Astrocyte (in vitro differentiated cells and primary cell): Measurements from ENCODE around the gene VGLL4. TPM values are rescaled to one million over a fixed set of nuclear protein-coding genes. Genes with fewer than 3 reads are reported as not detected.
A peak's percentile ranks its signal among the peaks of the same experiment; 100 is the strongest.

Experiments used
- DNase-seq: peaks from one replicate; pipeline ENCODE4 v3.0.0-alpha.2; 2010; ENCODE audit warnings: low read depth
- FAIRE-seq: peaks from 2 replicates; lab custom pipeline; 2011; peaks lifted over from hg19 to GRCh38; lab: Jason Lieb, UNC
- H2AFZ ChIP-seq: 2 replicates; pipeline ENCODE4 v1.6.0; 2012; ENCODE audit warnings: low read depth, low read length, inconsistent platforms
- H3K27ac ChIP-seq: 2 replicates; pipeline ENCODE4 v1.5.1; 2011; ENCODE audit warnings: low read depth, low read length, inconsistent platforms
- H3K27me3 ChIP-seq: 2 replicates; pipeline ENCODE4 v1.6.0; 2011; ENCODE audit warnings: low read length, inconsistent platforms; ENCODE audit not compliant: insufficient read depth
- H3K36me3 ChIP-seq: 2 replicates; pipeline ENCODE4 v1.5.1; 2011; ENCODE audit warnings: low read length, inconsistent platforms; ENCODE audit not compliant: insufficient read depth
- H3K4me1 ChIP-seq: 2 replicates; pipeline ENCODE4 v1.5.1; 2011; ENCODE audit warnings: low read length, inconsistent platforms; ENCODE audit not compliant: insufficient read depth
- H3K4me2 ChIP-seq: 2 replicates; pipeline ENCODE4 v1.6.0; 2012; ENCODE audit warnings: low read length, inconsistent platforms
- H3K4me3 ChIP-seq: 2 replicates; pipeline ENCODE4 v1.5.1; 2011; ENCODE audit warnings: low read depth, mild to moderate bottlenecking, low read length, inconsistent platforms; ENCODE audit not compliant: insufficient read depth
- H3K79me2 ChIP-seq: 2 replicates; pipeline ENCODE4 v1.6.0; 2012; ENCODE audit warnings: mild to moderate bottlenecking, low read length, inconsistent platforms; ENCODE audit not compliant: insufficient read depth
- H3K9ac ChIP-seq: 2 replicates; pipeline ENCODE4 v1.6.0; 2012; ENCODE audit warnings: mild to moderate bottlenecking, low read length, inconsistent platforms
- H3K9me3 ChIP-seq: 2 replicates; pipeline ENCODE4 v1.5.1; 2012; ENCODE audit warnings: low read depth, mild to moderate bottlenecking, low read length, inconsistent platforms; ENCODE audit not compliant: insufficient read depth
- H4K20me1 ChIP-seq: 2 replicates; pipeline ENCODE4 v1.6.0; 2012; ENCODE audit warnings: low read length, inconsistent platforms; ENCODE audit not compliant: insufficient read depth
- H3K27ac Mint-ChIP-seq: one replicate; pipeline ENCODE4 v1.8.0; 2021; ENCODE audit warnings: mild to moderate bottlenecking, mixed read lengths; ENCODE audit not compliant: unreplicated experiment
- H3K27me3 Mint-ChIP-seq: one replicate; pipeline ENCODE4 v1.8.0; 2021; ENCODE audit warnings: low read depth, mixed read lengths; ENCODE audit not compliant: unreplicated experiment
- H3K36me3 Mint-ChIP-seq: one replicate; pipeline ENCODE4 v1.8.0; 2021; ENCODE audit warnings: low read depth, mixed read lengths; ENCODE audit not compliant: unreplicated experiment
- H3K4me1 Mint-ChIP-seq: one replicate; pipeline ENCODE4 v1.8.0; 2021; ENCODE audit warnings: low read depth, mixed read lengths; ENCODE audit not compliant: unreplicated experiment
- H3K4me3 Mint-ChIP-seq: one replicate; pipeline ENCODE4 v1.8.0; 2021; ENCODE audit warnings: mild to moderate bottlenecking, moderate library complexity, mixed read lengths; ENCODE audit not compliant: unreplicated experiment
- H3K9me3 Mint-ChIP-seq: one replicate; pipeline ENCODE4 v1.8.0; 2021; ENCODE audit warnings: mild to moderate bottlenecking, mixed read lengths; ENCODE audit not compliant: unreplicated experiment
- CTCF ChIP-seq: IDR thresholded peaks from 2 replicates; pipeline ENCODE4 v1.5.1; 2011; ENCODE audit warnings: low read depth, mild to moderate bottlenecking, inconsistent platforms, low read length, moderate library complexity; ENCODE audit not compliant: insufficient read depth
- EZH2 ChIP-seq: IDR thresholded peaks from 2 replicates; pipeline ENCODE4 v1.6.1; 2012; ENCODE audit warnings: mild to moderate bottlenecking, low read length, inconsistent platforms; ENCODE audit not compliant: insufficient read depth
- total RNA-seq: library from RNA; stranded (reverse); gene quantifications from 2 replicates; pipeline ENCODE4 v1.2.1, GENCODE V29; 2021

Gene VGLL4
- total RNA-seq, 1 donor from 2014 or later, result 70.3 TPM

- Mint-ChIP-seq H3K36me3 (peaks cover 17% of the 10 kb centered on the region), H3K27me3 (no peaks in the 10 kb centered on the region), H3K4me3 (no peak overlapping the region), H3K9me3 (no peaks in the 10 kb centered on the region), H3K27ac (no peak overlapping the region), H3K4me1 (peaks cover 50% of the 10 kb centered on the region)
- Histone ChIP-seq H3K4me3 (no peak overlapping the region), H3K4me1 (peaks cover 49% of the 10 kb centered on the region), H2AFZ (no peak overlapping the region), H3K27ac (peak overlapping the region; percentile 95), H3K4me2 (peak overlapping the region; percentile 67), H3K27me3 (no peaks in the 10 kb centered on the region), H3K79me2 (peaks cover 87% of the 10 kb centered on the region), H3K36me3 (peaks cover 19% of the 10 kb centered on the region), H4K20me1 (peaks cover 79% of the 10 kb centered on the region), H3K9ac (peak overlapping the region; percentile 77), H3K9me3 (no peaks in the 10 kb centered on the region)
- TF ChIP-seq EZH2, result no peak
- TF ChIP-seq CTCF, result no peak
- FAIRE-seq (no peak), DNase-seq (no peak)
Observed at GRCh38 chr3:11558918-11559815, 84.5 kb downstream of the VGLL4 start.

- Histone ChIP-seq H3K9ac (peak overlapping the region; percentile 77), H3K4me1 (peaks cover 54% of the 10 kb centered on the region), H3K9me3 (no peaks in the 10 kb centered on the region), H3K36me3 (peaks cover 18% of the 10 kb centered on the region), H3K27ac (peak overlapping the region; percentile 95), H3K4me3 (no peak overlapping the region), H4K20me1 (peaks cover 74% of the 10 kb centered on the region), H3K79me2 (peaks cover 83% of the 10 kb centered on the region), H3K27me3 (no peaks in the 10 kb centered on the region), H3K4me2 (peak overlapping the region; percentile 67), H2AFZ (no peak overlapping the region)
- H3K27me3 Mint-ChIP-seq, result no peaks in the 10 kb centered on the region
- H3K4me1 Mint-ChIP-seq, result peaks cover 49% of the 10 kb centered on the region
- H3K9me3 Mint-ChIP-seq, result no peaks in the 10 kb centered on the region
- DNase-seq, result peak; percentile 59
- H3K4me3 Mint-ChIP-seq, result no peak overlapping the region
- no peak for FAIRE-seq
- H3K27ac Mint-ChIP-seq, result no peak overlapping the region
- TF ChIP-seq CTCF, result no peak
- TF ChIP-seq EZH2, result no peak
- H3K36me3 Mint-ChIP-seq, result peaks cover 14% of the 10 kb centered on the region
Observed at GRCh38 chr3:11558411-11558903, 85.3 kb downstream of the VGLL4 start.

GRCh38 chr3:11558002-11558401 is 85.7 kb downstream of the VGLL4 start:
- FAIRE-seq (peak; percentile 56), DNase-seq (peak; percentile 91)

More at GRCh38 chr3:11558002-11558401, 85.7 kb downstream of the VGLL4 start:
- Mint-ChIP-seq H3K4me1 (peaks cover 47% of the 10 kb centered on the region), H3K27me3 (no peaks in the 10 kb centered on the region), H3K36me3 (peaks cover 11% of the 10 kb centered on the region), H3K4me3 (peak overlapping the region; percentile 52), H3K9me3 (no peaks in the 10 kb centered on the region), H3K27ac (peak overlapping the region; percentile 73)
- peak overlapping the region; percentile 77 for H3K9ac ChIP-seq
- peaks cover 16% of the 10 kb centered on the region for H3K36me3 ChIP-seq
- H4K20me1 ChIP-seq, result peaks cover 69% of the 10 kb centered on the region
- H3K4me3 ChIP-seq, result no peak overlapping the region
- H3K4me2 ChIP-seq, result peak overlapping the region; percentile 67
- H3K27me3 ChIP-seq, result no peaks in the 10 kb centered on the region
- TF ChIP-seq CTCF, result no peak
- TF ChIP-seq EZH2, result no peak
- peaks cover 54% of the 10 kb centered on the region for H3K4me1 ChIP-seq
- H3K9me3 ChIP-seq, result no peaks in the 10 kb centered on the region
- H2AFZ ChIP-seq, result no peak overlapping the region
- H3K27ac ChIP-seq, result peak overlapping the region; percentile 95
- peaks cover 82% of the 10 kb centered on the region for H3K79me2 ChIP-seq
